ENCODE data around the gene OTOG. TPM values are rescaled to one million over a fixed set of nuclear protein-coding genes. Genes with fewer than 3 reads are reported as not detected.

OTOG gene
- total RNA-seq, 2 donors from 2014 or later: not detected

- H3K4me3 ChIP-seq: no peak overlapping the region
- no peaks in the 10 kb centered on the region for H3K4me1 ChIP-seq
- no peaks in the 10 kb centered on the region for H3K9me3 ChIP-seq
- H3K36me3 ChIP-seq: no peaks in the 10 kb centered on the region
- no peaks in the 10 kb centered on the region for H3K27me3 ChIP-seq
- no peak for TF ChIP-seq CTCF (IDR thresholded peaks at IDR 0.05)
- no peak overlapping the region for H3K27ac ChIP-seq
- intact Hi-C loops (cut with DNase I): no loop called here
- no peak overlapping the region for H3K9ac ChIP-seq (ENCODE audit: low read depth in 2 of 2, low read length in 2 of 2)
- no peak for DNase-seq
Measured at GRCh38 chr11:17578958-17579357, 31.9 kb downstream of the OTOG start.

- peak; percentile 15 for DNase-seq
- Histone ChIP-seq H3K27me3 (no peaks in the 10 kb centered on the region), H3K4me1 (no peaks in the 10 kb centered on the region), H3K9ac (ENCODE audit: low read depth in 2 of 2, low read length in 2 of 2) (no peak overlapping the region), H3K36me3 (no peaks in the 10 kb centered on the region), H3K27ac (no peak overlapping the region), H3K4me3 (no peak overlapping the region), H3K9me3 (no peaks in the 10 kb centered on the region)
- no peak for TF ChIP-seq CTCF (IDR thresholded peaks at IDR 0.05)
- intact Hi-C loops (cut with DNase I): no loop called here
Measured at GRCh38 chr11:17579451-17579850, 32.4 kb downstream of the OTOG start.

- DNase-seq: no peak
- no peaks in the 10 kb centered on the region for H3K36me3 ChIP-seq
- no peak overlapping the region for H3K9ac ChIP-seq (ENCODE audit: low read depth in 2 of 2, low read length in 2 of 2)
- intact Hi-C loops (cut with DNase I): no loop called here
- H3K27ac ChIP-seq: no peak overlapping the region
- no peaks in the 10 kb centered on the region for H3K4me1 ChIP-seq
- H3K27me3 ChIP-seq: no peaks in the 10 kb centered on the region
- no peak overlapping the region for H3K4me3 ChIP-seq
- no peak for TF ChIP-seq CTCF (IDR thresholded peaks at IDR 0.05)
- no peaks in the 10 kb centered on the region for H3K9me3 ChIP-seq
Measured at GRCh38 chr11:17580271-17580670, 33.2 kb downstream of the OTOG start.

- DNase-seq: no peak
- intact Hi-C loops (cut with DNase I): no loop called here
- no peak for TF ChIP-seq CTCF (IDR thresholded peaks at IDR 0.05)
Measured at GRCh38 chr11:17581036-17581731, 34.1 kb downstream of the OTOG start.

GRCh38 chr11:17581732-17582053 is 34.6 kb downstream of the OTOG start:
- DNase-seq: no peak
- Histone ChIP-seq H3K4me3 (no peak overlapping the region), H3K4me1 (no peaks in the 10 kb centered on the region), H3K9ac (ENCODE audit: low read depth in 2 of 2, low read length in 2 of 2) (no peak overlapping the region), H3K27ac (no peak overlapping the region), H3K27me3 (no peaks in the 10 kb centered on the region), H3K9me3 (no peaks in the 10 kb centered on the region), H3K36me3 (no peaks in the 10 kb centered on the region)
- TF ChIP-seq CTCF (IDR thresholded peaks at IDR 0.05): no peak
- intact Hi-C loops (cut with DNase I): no loop called here

More at GRCh38 chr11:17581036-17581731, 34.1 kb downstream of the OTOG start:
- H3K4me1 ChIP-seq: no peaks in the 10 kb centered on the region
- no peak overlapping the region for H3K4me3 ChIP-seq
- no peak overlapping the region for H3K27ac ChIP-seq
- H3K27me3 ChIP-seq: no peaks in the 10 kb centered on the region
- H3K9ac ChIP-seq (ENCODE audit: low read depth in 2 of 2, low read length in 2 of 2): no peak overlapping the region
- H3K9me3 ChIP-seq: no peaks in the 10 kb centered on the region
- no peaks in the 10 kb centered on the region for H3K36me3 ChIP-seq

All from colonic mucosa (tissue), 4 donors.